DND-41 (cell line): Measurements from ENCODE around the gene TENT4B.

Experiments
- ATAC-seq: fragments of 200-7000 bp; cut with Tn5 transposase; 3 replicates; pipeline ENCODE4 v1.9.1; 2021; ENCODE audit warnings: low read depth; ENCODE audit not compliant: insufficient read depth
- DNase-seq: peaks from one replicate; pipeline ENCODE4 v3.0.0-alpha.2; 2020
- H2AFZ ChIP-seq: 2 replicates; pipeline ENCODE4 v1.6.0; 2012; ENCODE audit warnings: low read depth, low read length
- H3K27ac ChIP-seq: 2 replicates; pipeline ENCODE4 v1.5.1; 2012; ENCODE audit warnings: low read length, inconsistent platforms
- H3K27me3 ChIP-seq: fragments of 200-600 bp; sonication (generic); 2 replicates; pipeline ENCODE4 v1.6.0; 2012; ENCODE audit warnings: low read length, mild to moderate bottlenecking, inconsistent platforms; ENCODE audit not compliant: insufficient read depth, poor library complexity
- H3K36me3 ChIP-seq: 2 replicates; pipeline ENCODE4 v1.5.1; 2012; ENCODE audit warnings: low read length, inconsistent platforms; ENCODE audit not compliant: insufficient read depth
- H3K4me1 ChIP-seq: 2 replicates; pipeline ENCODE4 v1.5.1; 2012; ENCODE audit warnings: mild to moderate bottlenecking, low read length; ENCODE audit not compliant: insufficient read depth
- H3K4me2 ChIP-seq: 2 replicates; pipeline ENCODE4 v1.6.0; 2012; ENCODE audit warnings: mild to moderate bottlenecking, moderate library complexity, low read length, inconsistent platforms; ENCODE audit not compliant: insufficient read depth
- H3K4me3 ChIP-seq, 2 experiments: fragments of 200-600 bp in 1 of 2; shearing (Covaris generic) in 1 of 2; 2 replicates each; pipeline ENCODE4 v1.5.1; 2012 to 2016; ENCODE audit warnings: inconsistent platforms in 2 of 2, low read length in 2 of 2, mild to moderate bottlenecking in 2 of 2, low read depth in 1 of 2, moderate library complexity in 1 of 2
- H3K79me2 ChIP-seq: 2 replicates; pipeline ENCODE4 v1.6.0; 2012; ENCODE audit warnings: low read length, inconsistent platforms; ENCODE audit not compliant: insufficient read depth
- H3K9ac ChIP-seq: 2 replicates; pipeline ENCODE4 v1.6.0; 2012; ENCODE audit warnings: low read depth, mild to moderate bottlenecking, inconsistent platforms, low read length, moderate library complexity
- H3K9me3 ChIP-seq: 2 replicates; pipeline ENCODE4 v1.5.1; 2012; ENCODE audit warnings: low read length, moderate library complexity, mild to moderate bottlenecking, inconsistent platforms; ENCODE audit not compliant: insufficient read depth, severe bottlenecking
- H4K20me1 ChIP-seq: 2 replicates; pipeline ENCODE4 v1.6.0; 2012; ENCODE audit warnings: low read length; ENCODE audit not compliant: insufficient read depth
- CTCF ChIP-seq: IDR thresholded peaks from 2 replicates; pipeline ENCODE4 v1.5.1; 2012; ENCODE audit warnings: borderline replicate concordance, low read length, moderate library complexity, mild to moderate bottlenecking; ENCODE audit not compliant: poor library complexity, severe bottlenecking; ENCODE audit errors: extremely low read depth
- EZH2 ChIP-seq: IDR thresholded peaks from 3 replicates; pipeline ENCODE4 v1.6.1; 2012; ENCODE audit warnings: borderline replicate concordance, low read depth, mild to moderate bottlenecking, moderate library complexity, low read length, inconsistent platforms; ENCODE audit not compliant: severe bottlenecking

TENT4B gene

GRCh38 chr16:50151756-50152155 lies 1.4 kb upstream of the TENT4B start:
- no peak for TF ChIP-seq CTCF
- no peak for TF ChIP-seq EZH2
- no peaks in the 10 kb centered on the region for H3K9me3 ChIP-seq
- DNase-seq (no peak), ATAC-seq (no peak)
- H3K36me3 ChIP-seq, result no peaks in the 10 kb centered on the region; the same call in 1 of the 2 replicates
- H4K20me1 ChIP-seq, result peaks cover 26% of the 10 kb centered on the region
- H3K4me1 ChIP-seq, result peaks cover 38% of the 10 kb centered on the region
- H3K27me3 ChIP-seq, result no peaks in the 10 kb centered on the region
- peak overlapping the region; percentile 89 for H3K9ac ChIP-seq
- H2AFZ ChIP-seq, result peak overlapping the region; percentile 85
- H3K4me3 ChIP-seq, result peak overlapping the region in 1 of 2 experiments; percentile 82; a peak in 2 of 4 replicates
- H3K27ac ChIP-seq, result peak overlapping the region; percentile 99; the same call in 1 of the 2 replicates
- H3K79me2 ChIP-seq, result peaks cover 29% of the 10 kb centered on the region
- H3K4me2 ChIP-seq, result peak overlapping the region; percentile 77

- ATAC-seq, result peak; percentile 59
- TF ChIP-seq EZH2, result no peak
- TF ChIP-seq CTCF, result no peak
- no peaks in the 10 kb centered on the region for H3K27me3 ChIP-seq
- peak overlapping the region; percentile 99 for H3K27ac ChIP-seq
- peak overlapping the region; percentile 85 for H2AFZ ChIP-seq
- H3K4me1 ChIP-seq, result peaks cover 38% of the 10 kb centered on the region
- H4K20me1 ChIP-seq, result peaks cover 31% of the 10 kb centered on the region
- no peak for DNase-seq
- no peaks in the 10 kb centered on the region; the same call in none of the 2 replicates for H3K36me3 ChIP-seq
- peak overlapping the region; percentile 89 for H3K9ac ChIP-seq
- H3K9me3 ChIP-seq, result no peaks in the 10 kb centered on the region
- peak overlapping the region; percentile 77 for H3K4me2 ChIP-seq
- peak overlapping the region; percentile 51 to 82; a peak in 3 of 4 replicates for H3K4me3 ChIP-seq
- H3K79me2 ChIP-seq, result peaks cover 35% of the 10 kb centered on the region
Observed at GRCh38 chr16:50152351-50152806, 727 bp upstream of the TENT4B start.

GRCh38 chr16:50153596-50154419 lies 702 bp downstream of the TENT4B start:
- H3K36me3 ChIP-seq, result no peaks in the 10 kb centered on the region; the same call in none of the 2 replicates
- DNase-seq, result no peak
- peaks cover 42% of the 10 kb centered on the region for H4K20me1 ChIP-seq
- peaks cover 49% of the 10 kb centered on the region for H3K79me2 ChIP-seq
- H3K9me3 ChIP-seq, result no peaks in the 10 kb centered on the region
- peak overlapping the region; percentile 74 for H3K9ac ChIP-seq
- H3K4me3 ChIP-seq, result peak overlapping the region; percentile 81 to 86; a peak in 3 of 4 replicates
- H3K27me3 ChIP-seq, result no peaks in the 10 kb centered on the region
- peak overlapping the region; percentile 36; the same call in 1 of the 2 replicates for H2AFZ ChIP-seq
- H3K4me1 ChIP-seq, result peaks cover 38% of the 10 kb centered on the region
- TF ChIP-seq CTCF (no peak), EZH2 (no peak)
- H3K27ac ChIP-seq, result peak overlapping the region; percentile 43
- ATAC-seq, result 0 out of 3 replicates have a peak, but pooled peaks have one; percentile 3
- H3K4me2 ChIP-seq, result peak overlapping the region; percentile 90
